Fibroblast of villous mesenchyme (primary cell): ENCODE data around the gene SGK1. TPM values are rescaled to one million over a fixed set of nuclear protein-coding genes. Genes with fewer than 3 reads are reported as not detected.
A peak's percentile ranks its signal among the peaks of the same experiment; 100 is the strongest.

Experiments used
- DNase-seq: peaks from one replicate; pipeline ENCODE4 v3.0.0-alpha.2; 2010; ENCODE audit warnings: low read depth
- H3K4me3 ChIP-seq: 2 replicates; pipeline ENCODE4 v1.5.1; 2011; ENCODE audit warnings: low read depth, mild to moderate bottlenecking, low read length
- CTCF ChIP-seq: IDR thresholded peaks from 2 replicates; pipeline ENCODE4 v1.5.1; 2012; ENCODE audit warnings: low read depth, mild to moderate bottlenecking, low read length; ENCODE audit not compliant: insufficient read depth
- total RNA-seq: library from RNA; depleted of rRNA; stranded (reverse); fragments of >200 nt; gene quantifications from 2 replicates; pipeline ENCODE4 v1.2.3, GENCODE V29; 2012

The SGK1 gene
- total RNA-seq, 1 donor, result 244 TPM

GRCh38 chr6:134230940-134231339, 87.0 kb downstream of the SGK1 start:
- peak; percentile 46 for DNase-seq
- TF ChIP-seq CTCF, result no peak
- H3K4me3 ChIP-seq, result no peak overlapping the region

- TF ChIP-seq CTCF, result no peak
- H3K4me3 ChIP-seq, result no peak overlapping the region
Measured at GRCh38 chr6:134230087-134230700, 87.7 kb downstream of the SGK1 start.

GRCh38 chr6:134229520-134229919, 88.4 kb downstream of the SGK1 start:
- H3K4me3 ChIP-seq, result no peak overlapping the region
- TF ChIP-seq CTCF, result no peak
- no peak for DNase-seq

More at GRCh38 chr6:134230087-134230700, 87.7 kb downstream of the SGK1 start:
- DNase-seq, result no peak

- no peak for TF ChIP-seq CTCF
- no peak overlapping the region for H3K4me3 ChIP-seq
- peak; percentile 19 for DNase-seq
Measured at GRCh38 chr6:134223796-134224420, 94.0 kb downstream of the SGK1 start.

- H3K4me3 ChIP-seq, result no peak overlapping the region
- no peak for DNase-seq
- no peak for TF ChIP-seq CTCF
Measured at GRCh38 chr6:134221250-134221649, 96.7 kb downstream of the SGK1 start.

- no peak for TF ChIP-seq CTCF
- DNase-seq, result no peak
Measured at GRCh38 chr6:134217798-134218140, 100.1 kb downstream of the SGK1 start.

GRCh38 chr6:134217105-134217797, 100.7 kb downstream of the SGK1 start:
- no peak for TF ChIP-seq CTCF

More at GRCh38 chr6:134217798-134218140, 100.1 kb downstream of the SGK1 start:
- H3K4me3 ChIP-seq, result no peak overlapping the region

More at GRCh38 chr6:134217105-134217797, 100.7 kb downstream of the SGK1 start:
- no peak overlapping the region for H3K4me3 ChIP-seq
- peak; percentile 35 for DNase-seq
